NCI-H187 (cell line): ENCODE results near the gene NKD2.
"Not testable (repeated sequence)": the region's sequence is repeated elsewhere in the genome, so short reads cannot be mapped to it uniquely, and the experiment has no call there.

Experiments used
- DNase-seq, 2 experiments: peaks; one replicate each; lab custom pipeline; 2025; lab: John Stamatoyannopoulos, UW

The NKD2 gene

GRCh38 chr5:1000329-1000728 is 8.3 kb upstream of the NKD2 start:
- DNase-seq = no peak

GRCh38 chr5:1000831-1001230 is 7.8 kb upstream of the NKD2 start:
- not testable (repeated sequence) for DNase-seq

GRCh38 chr5:1001406-1002270 is 7.0 kb upstream of the NKD2 start:
- no peak for DNase-seq

GRCh38 chr5:1002271-1002546 is 6.4 kb upstream of the NKD2 start:
- DNase-seq = no peak

- no peak for DNase-seq
These were observed 5.8 kb upstream of the NKD2 start for GRCh38 chr5:1002836-1003235.

- DNase-seq = peak; percentile 53 to 80
These were observed 5.2 kb upstream of the NKD2 start for GRCh38 chr5:1003296-1003937.

- DNase-seq = peak in 1 of 2 experiments; percentile 21
These were observed 3.9 kb upstream of the NKD2 start for GRCh38 chr5:1004461-1005248.

- no peak for DNase-seq
These were observed 3.3 kb upstream of the NKD2 start for GRCh38 chr5:1005249-1005851.

GRCh38 chr5:1005904-1006655 is 2.5 kb upstream of the NKD2 start:
- DNase-seq = no peak

- no peak for DNase-seq
These were observed 1.9 kb upstream of the NKD2 start for GRCh38 chr5:1006656-1007071.

GRCh38 chr5:1007221-1007680 is 1.4 kb upstream of the NKD2 start:
- no peak for DNase-seq

GRCh38 chr5:1007681-1008450 is 736 bp upstream of the NKD2 start:
- DNase-seq = no peak

GRCh38 chr5:1009359-1010180 is 968 bp downstream of the NKD2 start:
- no peak for DNase-seq

GRCh38 chr5:1010181-1010510 is 1.5 kb downstream of the NKD2 start:
- no peak for DNase-seq

- DNase-seq = no peak
These were observed 2.0 kb downstream of the NKD2 start for GRCh38 chr5:1010641-1011046.

GRCh38 chr5:1011226-1011631 is 2.6 kb downstream of the NKD2 start:
- DNase-seq = no peak

GRCh38 chr5:1011741-1012312 is 3.2 kb downstream of the NKD2 start:
- DNase-seq = no peak

GRCh38 chr5:1012313-1012841 is 3.8 kb downstream of the NKD2 start:
- DNase-seq = no peak

GRCh38 chr5:1012900-1013237 is 4.3 kb downstream of the NKD2 start:
- no peak for DNase-seq
